Stimulated activated CD4-positive, alpha-beta T cell treated with anti-CD3 and anti-CD28 coated beads, Interleukin-1b, Interleukin-23, amount 100 ng/mL, for 24 hours (primary cell): ENCODE measurements around the gene GAA.
A peak's percentile ranks its signal among the peaks of the same experiment; 100 is the strongest.

ENCODE experiments used
- DNase-seq, 4 experiments: peaks; one replicate each; pipeline ENCODE4 v3.0.0-alpha.2; 2020; ENCODE audit warnings: low read depth in 4 of 4, low spot score in 1 of 4

GAA gene

GRCh38 chr17:80101011-80101945, at the start of gene GAA:
GAA (plus strand) TSS chr17:80101581; CDS start chr17:80104587, 3,006 bp downstream.
- peak; percentile 74 to 81 (median 80) for DNase-seq

GRCh38 chr17:80051681-80052080, 49.7 kb upstream of the GAA start:
- no peak for DNase-seq

GRCh38 chr17:80053102-80053501, 48.3 kb upstream of the GAA start:
- DNase-seq, result no peak

- no peak for DNase-seq
These were observed 45.8 kb upstream of the GAA start for GRCh38 chr17:80055597-80055996.

- no peak for DNase-seq
These were observed 42.9 kb upstream of the GAA start for GRCh38 chr17:80058311-80058955.

GRCh38 chr17:80060644-80061043, 40.7 kb upstream of the GAA start:
- DNase-seq, result no peak

GRCh38 chr17:80061421-80061820, 40.0 kb upstream of the GAA start:
- no peak for DNase-seq

GRCh38 chr17:80063830-80064585, 37.4 kb upstream of the GAA start:
- no peak for DNase-seq

- DNase-seq, result no peak
These were observed 36.7 kb upstream of the GAA start for GRCh38 chr17:80064696-80065095.

GRCh38 chr17:80065478-80066170, 35.8 kb upstream of the GAA start:
- DNase-seq, result no peak

- DNase-seq, result no peak
These were observed 33.9 kb upstream of the GAA start for GRCh38 chr17:80067393-80067986.

- no peak for DNase-seq
These were observed 32.8 kb upstream of the GAA start for GRCh38 chr17:80068301-80069222.

- DNase-seq, result no peak
These were observed 30.8 kb upstream of the GAA start for GRCh38 chr17:80070375-80071115.

- DNase-seq, result no peak
These were observed 30.1 kb upstream of the GAA start for GRCh38 chr17:80071116-80071841.

GRCh38 chr17:80072410-80072809, 29.0 kb upstream of the GAA start:
- no peak for DNase-seq

GRCh38 chr17:80080081-80080480, 21.3 kb upstream of the GAA start:
- DNase-seq, result no peak

- no peak for DNase-seq
These were observed 19.8 kb upstream of the GAA start for GRCh38 chr17:80081596-80081995.
